Testis (tissue), 2 donors: ENCODE measurements around the gene WDR33.

Experiments used
- CTCF ChIP-seq, 3 experiments: fragments of 450-650 bp in 2 of 3; fragments of 200-600 bp in 1 of 3; sonication (generic) in 1 of 3; IDR thresholded peaks; one replicate each; pipeline ENCODE4 v1.5.1; 2016 to 2019; ENCODE audit warnings: antibody characterized with exemption in 3 of 3, mild to moderate bottlenecking in 2 of 3, moderate library complexity in 1 of 3
- POLR2A ChIP-seq: fragments of 450-650 bp; IDR thresholded peaks from one replicate; pipeline ENCODE4 v1.6.1; 2017; ENCODE audit warnings: antibody characterized with exemption, mild to moderate bottlenecking, moderate library complexity

- TF ChIP-seq CTCF (IDR thresholded peaks at IDR 0.05): no peak
- no peak for TF ChIP-seq POLR2A
Observed at GRCh38 chr2:127859712-127860085, 48.7 kb upstream of the WDR33 start.
